Left hindlimb (tissue), 1 donor: Measurements from ENCODE around the gene UNC13B.
"Not testable (repeated sequence)": the region's sequence is repeated elsewhere in the genome, so short reads cannot be mapped to it uniquely, and the experiment has no call there.

Source experiments
- DNase-seq: peaks from one replicate; pipeline ENCODE4 v3.0.0-alpha.2; 2018

Gene UNC13B

DNA sequence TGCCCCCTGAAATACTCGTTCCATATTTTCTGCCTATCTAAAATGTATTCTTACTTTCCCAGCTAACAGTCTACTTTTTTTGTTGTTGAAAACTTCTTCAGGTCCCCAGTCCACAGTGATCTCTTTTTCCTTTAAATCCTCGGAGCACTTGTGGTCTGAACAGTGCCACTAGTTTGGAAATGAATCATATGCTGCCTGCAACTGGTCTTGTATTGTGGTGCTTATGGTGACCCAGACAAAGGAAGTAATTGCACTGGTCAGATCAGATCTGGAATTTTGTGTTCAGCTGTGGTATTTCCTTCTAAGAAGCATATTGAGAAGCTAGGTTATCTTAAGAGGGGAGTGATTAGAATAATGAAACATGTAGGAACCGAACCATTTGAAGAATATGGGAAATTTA, 2.9 kb downstream of the UNC13B start:
- no peak for DNase-seq

DNA sequence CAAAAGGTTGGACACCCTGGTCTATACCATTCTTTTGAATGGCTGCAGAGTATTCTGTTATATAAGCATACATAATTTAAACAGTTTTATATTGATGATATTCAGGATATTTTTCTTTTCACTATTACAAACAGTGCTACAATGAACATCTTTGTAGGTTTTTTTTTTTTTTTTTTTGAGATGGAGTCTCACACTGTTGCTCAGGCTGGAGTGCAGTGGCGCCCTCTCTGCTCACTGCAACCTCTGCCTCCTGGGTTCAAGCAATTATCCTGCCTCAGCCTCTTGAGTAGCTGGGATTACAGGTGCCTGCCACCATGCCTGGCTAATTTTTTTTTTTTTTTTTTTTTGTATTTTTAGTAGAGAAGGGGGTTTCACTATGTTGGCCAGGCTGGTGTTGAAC, 5.6 kb downstream of the UNC13B start:
- DNase-seq: not testable (repeated sequence)

DNA sequence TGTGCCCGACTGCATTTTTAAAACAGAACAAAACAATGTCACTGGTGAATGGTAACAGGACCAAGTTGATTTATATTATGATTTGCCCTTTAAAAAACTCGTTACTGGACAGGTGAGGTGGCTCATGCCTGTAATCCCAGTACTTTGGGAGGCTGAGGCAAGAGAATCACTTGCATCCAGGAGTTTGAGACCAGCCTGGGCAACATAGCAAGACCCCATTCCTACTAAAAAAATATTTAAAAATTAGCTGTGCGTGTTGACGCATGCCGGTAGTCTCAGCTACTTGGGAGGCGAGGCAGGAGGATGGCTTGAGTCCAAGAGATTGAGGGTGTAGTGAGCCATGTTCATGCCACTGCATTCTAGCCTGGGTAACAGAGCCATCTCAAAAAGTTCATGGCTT, 7.2 kb downstream of the UNC13B start:
- DNase-seq: no peak

DNA sequence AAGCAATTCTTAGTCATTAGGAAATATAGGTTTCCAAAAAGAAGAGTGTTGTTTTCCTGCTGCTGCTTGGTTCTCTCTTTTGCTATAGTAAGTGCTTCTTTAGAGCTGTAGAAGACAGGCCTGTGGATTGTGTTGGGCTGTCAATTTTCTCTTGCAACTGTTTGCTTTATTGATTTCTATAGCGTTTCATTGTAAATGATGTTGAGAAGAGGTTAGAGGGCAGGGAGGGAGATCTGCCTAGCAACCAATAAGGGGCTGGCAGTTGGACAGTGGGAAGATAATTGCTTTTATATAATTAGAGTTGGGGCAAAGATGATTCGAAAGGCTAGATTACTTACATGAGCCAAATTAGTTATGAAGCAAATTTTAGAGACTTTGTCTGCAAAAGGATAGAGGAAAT, 11.1 kb downstream of the UNC13B start:
- no peak for DNase-seq

DNA sequence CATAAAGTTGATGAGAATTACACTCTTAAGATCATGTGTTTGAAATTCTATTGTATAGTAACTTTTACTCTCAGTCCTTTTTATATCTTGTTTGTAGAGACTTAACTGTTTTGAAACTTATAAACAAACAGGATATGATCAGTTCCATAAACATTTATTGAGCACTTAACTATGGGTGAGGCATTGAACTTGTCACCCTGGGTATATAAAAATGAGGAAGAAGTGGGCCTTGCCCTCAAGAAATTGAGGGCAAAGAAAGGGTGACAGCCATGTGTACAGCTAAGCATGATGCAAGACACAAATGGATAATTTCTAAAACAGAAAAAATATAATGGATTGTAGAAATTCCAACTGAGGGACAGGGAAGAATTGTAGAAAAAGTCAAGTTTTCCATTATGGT, 15.7 kb downstream of the UNC13B start:
- DNase-seq: no peak

DNA sequence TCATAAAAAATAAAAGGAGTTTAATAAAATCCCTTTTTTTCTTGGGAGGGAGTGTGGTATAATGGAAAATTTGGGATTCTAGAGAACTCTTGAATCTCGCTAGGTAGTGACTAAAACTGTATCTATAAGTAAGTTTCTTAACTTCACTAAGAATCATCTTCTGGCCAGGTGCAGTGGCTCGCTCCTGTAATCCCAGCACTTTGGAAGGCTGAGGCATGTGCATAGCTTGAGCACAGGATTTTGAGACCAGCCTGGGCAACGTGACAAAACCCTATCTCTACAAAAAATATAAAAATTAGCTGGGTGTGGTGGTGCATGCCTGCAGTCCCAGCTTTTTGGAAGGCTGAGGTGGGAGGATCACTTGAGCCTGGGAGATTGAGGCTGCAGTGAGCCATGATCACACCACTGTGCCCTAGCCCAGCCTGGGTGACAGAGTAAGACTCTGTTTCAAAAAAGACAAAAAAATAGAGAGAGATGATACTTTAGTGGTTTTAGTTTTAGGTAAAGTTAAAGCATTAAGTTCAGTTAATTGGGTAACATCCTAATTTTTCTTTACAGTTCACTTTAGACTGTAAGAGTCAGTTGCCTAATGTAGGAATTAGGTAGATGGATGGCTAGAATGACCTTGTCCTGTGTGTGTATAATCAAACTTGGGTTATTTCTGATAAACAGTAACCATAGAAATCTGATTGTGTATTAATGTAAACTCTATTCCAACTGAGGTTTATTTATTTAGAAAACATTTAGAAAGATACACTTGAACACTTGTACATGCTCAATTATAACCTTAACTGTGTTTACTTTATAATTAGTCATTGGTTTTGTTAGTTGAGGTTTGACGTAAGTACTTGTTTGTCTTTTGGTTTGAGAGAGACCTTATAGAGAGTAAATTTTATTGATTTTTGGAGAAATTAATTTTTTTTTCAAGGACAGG, 17.8 kb downstream of the UNC13B start:
- DNase-seq: no peak

DNA sequence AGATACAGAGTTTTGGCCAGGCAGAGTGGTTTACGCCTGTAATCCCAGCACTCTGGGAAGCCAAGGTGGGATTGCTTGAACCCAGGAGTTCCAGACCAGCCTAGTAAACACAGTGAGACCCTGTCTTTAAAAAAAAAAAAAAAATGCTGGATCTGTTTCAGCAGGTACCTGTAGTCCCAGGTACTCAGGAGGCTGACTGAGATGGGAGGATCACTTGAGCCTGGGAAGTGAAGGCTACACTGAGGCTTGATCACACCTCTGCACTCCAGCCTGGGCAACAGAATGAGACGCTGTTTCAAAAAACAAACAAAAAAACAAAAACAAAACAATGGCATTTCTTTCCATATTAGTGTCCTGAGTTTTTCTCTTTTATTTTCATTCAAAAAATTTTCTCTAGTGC, 19.0 kb downstream of the UNC13B start:
- DNase-seq: no peak

DNA sequence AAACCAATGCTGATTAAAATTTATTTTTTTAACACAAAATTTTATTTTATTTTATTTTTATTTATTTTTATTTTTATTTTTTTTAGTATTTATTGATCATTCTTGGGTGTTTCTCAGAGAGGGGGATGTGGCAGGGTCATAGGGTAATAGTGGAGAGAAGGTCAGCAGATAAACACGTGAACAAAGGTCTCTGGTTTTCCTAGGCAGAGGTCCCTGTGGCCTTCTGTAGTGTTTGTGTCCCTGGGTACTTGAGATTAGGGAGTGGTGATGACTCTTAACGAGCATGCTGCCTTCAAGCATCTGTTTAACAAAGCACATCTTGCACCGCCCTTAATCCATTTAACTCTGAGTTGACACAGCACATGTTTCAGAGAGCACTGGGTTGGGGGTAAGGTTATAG, 20.6 kb downstream of the UNC13B start:
- DNase-seq: not testable (repeated sequence)

DNA sequence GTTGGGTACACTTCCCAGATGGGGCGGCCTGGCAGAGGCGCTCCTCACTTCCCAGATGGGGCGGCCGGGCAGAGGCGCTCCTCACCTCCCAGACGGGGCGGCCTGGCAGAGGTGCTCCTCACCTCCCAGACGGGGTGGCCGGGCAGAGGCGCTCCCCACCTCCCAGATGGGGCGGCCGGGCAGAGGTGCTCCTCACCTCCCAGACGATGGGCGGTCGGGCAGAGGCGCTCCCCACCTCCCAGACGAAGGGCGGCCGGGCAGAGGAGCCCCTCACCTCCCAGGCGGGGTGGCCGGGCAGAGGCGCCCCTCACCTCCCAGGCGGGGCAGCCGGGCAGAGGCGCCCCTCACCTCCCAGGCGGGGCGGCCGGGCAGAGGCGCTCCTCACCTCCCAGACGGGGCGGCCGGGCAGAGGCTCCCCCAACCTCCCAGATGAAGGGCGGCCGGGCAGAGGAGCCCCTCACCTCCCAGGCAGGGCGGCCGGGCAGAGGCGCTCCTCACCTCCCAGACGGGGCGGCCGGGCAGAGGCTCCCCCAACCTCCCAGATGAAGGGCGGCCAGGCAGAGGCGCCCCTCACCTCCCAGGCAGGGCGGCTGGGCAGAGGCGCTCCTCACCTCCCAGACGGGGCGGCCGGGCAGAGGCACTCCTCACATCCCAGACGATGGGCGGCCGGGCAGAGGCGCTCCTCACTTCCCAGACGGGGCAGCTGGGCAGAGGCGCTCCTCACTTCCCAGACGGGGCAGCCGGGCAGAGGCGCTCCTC, 21.4 kb downstream of the UNC13B start:
- not testable (repeated sequence) for DNase-seq

DNA sequence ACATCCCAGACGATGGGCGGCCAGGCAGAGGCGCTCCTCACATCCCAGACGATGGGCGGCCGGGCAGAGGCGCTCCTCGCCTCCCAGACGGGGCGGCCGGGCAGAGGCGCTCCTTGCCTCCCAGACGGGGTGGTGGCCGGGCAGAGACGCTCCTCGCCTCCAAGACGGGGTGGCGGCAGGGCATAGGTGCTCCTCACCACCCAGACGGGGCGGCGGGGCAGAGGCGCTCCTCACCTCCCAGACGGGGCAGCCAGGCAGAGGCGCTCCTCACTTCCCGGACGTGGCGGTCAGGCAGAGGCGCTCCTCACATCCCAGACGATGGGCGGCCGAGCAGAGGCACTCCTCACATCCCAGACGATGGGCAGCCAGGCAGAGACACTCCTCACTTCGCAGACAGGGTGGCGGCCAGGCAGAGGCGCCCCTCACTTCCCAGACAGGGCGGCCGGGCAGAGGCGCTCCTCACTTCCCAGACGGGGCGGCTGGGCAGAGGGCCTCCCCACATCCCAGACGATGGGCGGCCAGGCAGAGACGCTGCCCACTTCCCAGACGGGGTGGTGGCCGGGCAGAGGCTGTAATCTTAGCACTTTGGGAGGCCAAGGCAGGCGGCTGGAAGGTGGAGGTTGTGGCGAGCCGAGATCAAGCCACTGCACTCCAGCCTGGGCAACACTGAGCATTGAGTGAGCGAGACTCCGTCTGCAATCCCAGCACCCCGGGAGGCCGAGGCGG, 22.1 kb downstream of the UNC13B start:
- DNase-seq: not testable (repeated sequence)

DNA sequence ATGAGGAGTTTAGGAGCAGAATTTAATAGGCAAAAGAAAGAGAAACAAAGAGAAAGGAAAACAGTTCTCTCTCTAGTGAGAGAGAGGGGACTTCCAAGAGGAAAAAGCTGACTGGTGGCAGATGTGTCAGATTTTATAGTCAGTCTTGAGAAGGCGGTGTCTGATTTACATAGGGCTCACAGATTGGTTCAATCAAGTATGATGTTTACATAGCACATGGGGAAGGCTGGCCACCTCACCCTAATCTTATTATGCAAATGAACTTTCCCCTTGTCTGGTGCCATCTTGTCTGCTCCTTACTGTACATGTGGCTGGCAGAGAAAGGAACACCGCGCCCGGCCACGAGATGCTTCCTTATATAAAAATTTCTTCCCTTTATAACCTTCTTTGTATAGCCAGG, 24.7 kb downstream of the UNC13B start:
- DNase-seq: no peak

DNA sequence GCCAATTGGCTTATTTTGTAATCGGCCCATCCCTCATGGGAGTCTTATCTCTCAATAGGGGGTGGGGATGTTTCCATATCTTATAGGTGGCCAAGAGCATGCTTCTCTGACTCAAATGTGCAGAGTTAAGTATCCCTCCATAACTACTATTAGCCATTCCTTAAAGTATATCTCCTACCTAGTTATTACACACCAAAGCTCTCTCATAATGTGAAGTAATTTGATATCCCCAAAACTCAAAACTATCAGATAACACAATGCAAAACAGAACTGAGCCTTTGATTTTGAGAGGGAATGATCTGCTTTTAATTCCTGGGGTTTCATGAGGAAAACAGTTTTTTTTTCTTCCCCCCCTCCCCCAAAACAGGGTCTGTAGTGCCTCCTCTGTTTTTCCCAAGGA, 28.4 kb downstream of the UNC13B start:
- DNase-seq: no peak

DNA sequence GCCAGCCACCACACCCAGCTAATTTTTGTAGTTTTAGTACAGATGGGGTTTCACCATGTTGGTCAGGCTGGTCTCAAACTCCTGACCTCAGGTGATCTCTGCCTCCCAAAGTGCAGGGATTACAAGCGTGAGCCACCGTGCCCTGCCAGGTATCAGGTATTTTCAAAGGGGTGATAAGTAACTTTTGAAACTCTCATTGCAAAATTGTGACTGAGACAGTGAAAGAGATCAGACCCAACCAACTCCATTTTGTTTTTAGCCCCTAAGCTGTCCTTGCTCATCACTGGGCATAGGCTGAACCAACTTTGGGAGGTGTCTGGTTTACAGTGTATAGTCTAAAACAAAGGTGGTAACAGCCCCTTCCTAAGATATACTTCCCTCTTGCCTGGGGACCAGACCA, 29.3 kb downstream of the UNC13B start:
- DNase-seq: no peak

DNA sequence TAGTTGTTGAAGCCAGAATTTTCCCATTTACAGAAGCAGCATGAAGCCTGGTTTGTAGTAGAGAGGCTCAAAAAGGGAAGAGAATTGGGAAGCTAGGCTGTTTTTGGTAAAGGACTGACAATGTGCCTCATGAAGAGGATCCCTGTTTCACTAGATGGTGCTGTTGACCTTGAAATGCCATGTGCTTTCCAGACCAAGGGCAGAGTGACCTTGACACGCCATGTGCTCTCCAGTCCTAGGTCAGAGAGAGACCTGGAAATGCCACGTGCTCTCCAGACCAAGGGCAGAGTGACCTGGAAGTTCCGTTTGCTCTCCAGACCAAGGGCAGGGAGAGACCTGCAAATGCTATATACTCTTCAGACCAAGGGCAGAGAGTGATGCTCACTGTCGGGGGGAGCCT, 32.0 kb downstream of the UNC13B start:
- DNase-seq: no peak

DNA sequence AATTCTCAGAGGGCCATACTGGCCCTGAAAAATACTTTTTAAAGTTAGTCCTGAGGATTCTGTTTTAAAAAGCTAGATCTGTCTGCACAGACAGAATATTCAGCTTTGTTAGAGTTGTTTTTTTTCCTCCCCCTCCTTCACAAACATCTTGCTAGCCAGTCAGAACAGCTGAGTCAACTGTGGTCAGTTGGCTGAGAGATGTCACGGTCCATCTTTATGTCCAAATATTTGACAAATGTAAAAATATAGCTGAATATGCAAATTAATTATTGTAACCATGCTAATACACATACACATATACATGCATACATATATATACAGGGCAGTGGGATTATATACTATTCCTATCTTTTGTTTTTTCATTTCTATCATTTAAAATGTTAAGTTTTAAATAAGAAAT, 33.9 kb downstream of the UNC13B start:
- no peak for DNase-seq

DNA sequence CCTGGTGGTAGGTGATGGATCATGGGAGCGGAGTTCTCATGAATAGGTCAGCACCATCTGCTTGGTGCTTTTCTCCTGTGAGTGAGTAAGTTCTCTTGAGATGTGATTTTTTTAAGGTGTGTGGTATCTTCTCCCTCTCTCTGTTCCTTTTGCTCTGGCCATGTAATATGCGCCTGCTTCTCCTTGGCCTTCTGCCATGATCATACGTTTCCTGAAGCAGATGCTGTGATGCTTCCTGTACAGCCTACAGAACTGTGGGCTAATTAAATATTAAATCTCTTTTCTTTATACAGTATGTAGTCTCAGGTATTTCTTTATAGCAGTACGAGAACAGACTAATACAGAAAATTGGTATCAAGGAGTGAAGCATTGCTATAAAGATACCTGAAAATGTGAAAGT, 36.4 kb downstream of the UNC13B start:
- no peak for DNase-seq

DNA sequence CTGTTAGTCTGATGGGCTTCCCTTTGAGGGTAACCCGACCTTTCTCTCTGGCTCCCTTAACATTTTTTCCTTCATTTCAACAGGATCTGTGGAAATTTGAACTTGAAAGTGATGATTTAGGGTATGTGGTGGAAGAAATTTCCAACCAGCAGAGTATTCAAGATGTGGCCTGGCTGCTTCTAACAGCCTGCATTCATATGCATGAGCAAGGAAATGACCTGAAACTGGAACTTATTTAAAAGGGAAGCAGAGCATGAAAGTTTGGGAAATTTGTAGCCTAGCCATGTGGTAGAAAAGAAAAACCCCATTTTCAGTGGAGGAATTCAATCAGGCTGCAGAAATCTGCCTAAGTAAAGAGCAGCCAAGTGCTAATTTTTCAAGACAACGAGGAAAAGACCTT, 41.7 kb downstream of the UNC13B start:
- DNase-seq: no peak

DNA sequence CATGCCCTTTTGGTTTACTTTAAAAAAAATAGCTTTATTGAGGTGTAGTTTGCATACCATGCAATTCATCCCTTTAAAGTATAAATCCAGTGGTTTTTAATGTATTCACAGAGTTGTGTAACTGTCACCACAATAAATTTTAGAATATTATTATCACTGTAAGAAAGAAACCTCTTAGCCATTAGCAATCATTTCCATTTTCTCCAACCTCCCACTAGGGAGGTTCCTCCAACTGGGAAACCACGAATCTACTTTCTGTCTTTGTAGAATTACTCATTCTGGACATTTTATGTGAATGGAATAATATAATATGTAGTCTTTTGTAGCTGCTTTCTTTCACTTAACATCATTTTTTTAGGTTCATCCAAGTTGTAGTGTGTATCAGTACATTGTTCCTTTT, 43.5 kb downstream of the UNC13B start:
- DNase-seq: no peak

DNA sequence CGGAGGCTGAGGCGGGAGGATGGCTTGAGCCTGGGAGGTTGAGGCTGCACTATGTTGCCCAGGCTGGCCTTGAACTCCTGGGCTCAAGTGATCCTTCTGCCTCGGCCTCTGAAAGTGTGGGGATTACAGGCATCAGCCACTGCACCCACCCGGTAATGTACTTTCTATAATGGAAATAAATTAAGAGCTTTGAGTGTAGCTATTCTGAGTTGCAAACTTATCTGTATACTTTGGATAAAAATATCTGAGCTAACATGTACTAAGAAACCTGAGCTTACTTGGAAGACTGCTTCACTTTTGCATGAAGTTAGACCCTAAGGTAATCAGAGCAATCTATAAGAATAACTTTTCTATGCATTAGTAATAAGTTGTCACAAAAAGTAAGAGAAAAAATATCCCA, 50.0 kb downstream of the UNC13B start:
- no peak for DNase-seq

DNA sequence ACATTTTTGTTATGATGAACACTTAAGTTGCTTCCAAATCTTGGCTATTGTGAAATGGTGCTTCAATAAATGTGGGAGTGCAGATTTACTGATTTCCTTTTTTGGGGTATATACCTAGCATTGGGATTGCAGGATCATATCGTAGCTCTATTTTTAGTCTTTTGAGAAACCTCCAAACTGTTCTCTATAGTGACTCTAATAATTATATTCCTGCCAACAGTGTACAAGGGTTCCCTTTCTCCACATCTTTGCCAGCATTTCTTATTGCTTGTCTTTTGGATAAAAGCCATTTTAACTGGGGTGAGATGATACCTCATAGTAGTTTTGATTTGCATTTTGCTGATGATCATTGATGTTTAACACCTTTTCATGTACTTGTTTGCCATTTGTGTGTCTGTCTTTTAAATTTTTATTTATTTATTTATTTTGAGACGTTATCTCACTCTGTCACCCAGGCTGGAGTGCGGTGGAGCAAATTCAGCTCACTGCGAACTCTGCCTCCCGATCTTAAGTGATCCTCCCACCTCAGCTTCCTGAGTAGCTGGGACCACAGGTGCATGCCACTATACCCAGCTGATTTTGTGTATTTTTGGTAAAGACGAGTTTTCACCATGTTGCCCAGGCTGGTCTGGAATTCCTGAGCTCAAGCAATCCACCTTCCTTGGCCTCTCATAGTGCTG, 59.0 kb downstream of the UNC13B start:
- no peak for DNase-seq

DNA sequence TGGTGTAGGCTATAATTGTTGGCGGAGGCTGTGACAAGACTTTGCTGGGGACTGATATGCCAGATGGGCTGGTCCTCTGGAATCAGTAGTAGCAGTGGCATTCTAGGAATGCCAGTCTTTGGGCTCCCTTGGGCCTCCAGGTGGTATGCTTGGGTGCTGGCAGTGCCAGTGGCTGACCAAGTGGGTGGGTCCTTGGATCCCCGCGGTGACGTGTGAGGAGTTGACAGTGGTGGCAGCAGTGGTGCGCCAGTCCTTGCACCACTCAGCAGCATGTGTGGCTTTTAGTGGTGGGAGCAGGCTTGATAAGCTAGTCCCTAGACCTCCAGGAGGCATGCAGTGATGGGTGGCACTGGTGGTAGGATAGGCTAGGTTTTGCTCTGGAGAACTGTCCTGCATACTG, 63.9 kb downstream of the UNC13B start:
- no peak for DNase-seq

DNA sequence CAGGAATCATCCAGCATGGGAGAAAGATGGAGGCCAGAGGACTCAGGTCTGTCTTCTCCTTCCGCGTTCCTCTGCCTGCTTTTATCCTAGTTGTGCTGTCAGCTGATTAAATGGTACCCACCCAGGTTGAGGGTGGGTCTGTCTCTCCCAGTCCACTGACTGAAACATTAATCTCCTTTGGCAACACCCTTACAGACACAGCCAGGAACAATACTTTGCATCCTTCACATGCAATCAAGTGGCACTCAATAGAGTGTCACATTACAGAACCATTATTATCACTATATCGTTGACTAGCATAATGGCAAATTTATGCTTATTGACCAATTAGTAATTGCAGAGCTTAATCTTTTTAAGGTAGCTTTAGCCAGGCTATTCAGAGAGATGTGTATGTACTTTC, 64.8 kb downstream of the UNC13B start:
- DNase-seq: no peak

DNA sequence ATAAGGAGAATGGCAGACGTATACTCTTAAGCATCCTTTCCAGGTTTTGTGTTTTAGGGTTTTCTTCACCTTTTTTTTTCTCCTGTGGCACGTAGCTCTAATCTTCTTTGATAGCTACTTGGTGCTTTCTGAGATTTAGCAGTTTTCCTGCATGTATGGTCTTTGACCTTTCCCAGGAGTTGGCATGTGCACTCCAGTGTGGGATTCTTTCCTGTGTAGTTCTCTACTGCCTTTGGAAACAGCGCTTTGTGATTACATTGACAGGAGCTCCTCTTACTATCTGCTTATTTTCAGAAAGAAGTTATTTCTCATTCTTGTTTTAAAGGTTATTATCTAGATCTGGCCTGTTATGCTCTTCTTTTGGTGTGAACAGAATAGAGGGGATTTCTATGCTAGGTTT, 65.5 kb downstream of the UNC13B start:
- no peak for DNase-seq
